Keratinocyte (primary cell): ENCODE data around the gene LRRC63. TPM values are rescaled to one million over a fixed set of nuclear protein-coding genes. Genes with fewer than 3 reads are reported as not detected.

ENCODE experiments used
- DNase-seq: peaks from one replicate; pipeline ENCODE4 v3.0.0-alpha.2; 2011; ENCODE audit warnings: low read depth, missing footprints, low spot score
- FAIRE-seq: peaks from 2 replicates; lab custom pipeline; 2011; peaks lifted over from hg19 to GRCh38; lab: Jason Lieb, UNC
- H2AFZ ChIP-seq: 2 replicates; pipeline ENCODE4 v1.6.0; 2012; ENCODE audit warnings: low read length, control low read depth, inconsistent platforms; ENCODE audit not compliant: control insufficient read depth
- H3K27ac ChIP-seq: 2 replicates; pipeline ENCODE4 v1.5.1; 2011; ENCODE audit warnings: low read length; ENCODE audit not compliant: control insufficient read depth, insufficient read depth
- H3K27me3 ChIP-seq: 3 replicates; pipeline ENCODE4 v1.6.0; 2011; ENCODE audit warnings: low read length; ENCODE audit not compliant: control insufficient read depth, insufficient read depth; ENCODE audit errors: extremely low read depth
- H3K36me3 ChIP-seq, 2 experiments: 2 replicates in 1 of 2; 3 replicates in 1 of 2; pipeline ENCODE4 v1.5.1; 2011; ENCODE audit warnings: low read length in 2 of 2, mild to moderate bottlenecking in 1 of 2; ENCODE audit not compliant: control insufficient read depth in 2 of 2, insufficient read depth in 2 of 2; ENCODE audit errors: extremely low read depth in 1 of 2
- H3K4me1 ChIP-seq: 3 replicates; pipeline ENCODE4 v1.5.1; 2011; ENCODE audit warnings: low read length; ENCODE audit not compliant: control insufficient read depth, insufficient read depth; ENCODE audit errors: extremely low read depth
- H3K4me2 ChIP-seq: 3 replicates; pipeline ENCODE4 v1.6.0; 2011; ENCODE audit warnings: low read depth, low read length; ENCODE audit not compliant: control insufficient read depth, insufficient read depth; ENCODE audit errors: extremely low read depth
- H3K4me3 ChIP-seq, 3 experiments: fragments of 200-600 bp in 1 of 3; sonication (generic) in 1 of 3; 2 replicates in 2 of 3; 3 replicates in 1 of 3; pipeline ENCODE4 v1.5.1; 2011 to 2016; ENCODE audit warnings: low read length in 3 of 3, mild to moderate bottlenecking in 3 of 3, control low read depth in 2 of 3, inconsistent platforms in 1 of 3, low read depth in 1 of 3, mixed read lengths in 1 of 3, mixed run types in 1 of 3, moderate library complexity in 1 of 3; ENCODE audit not compliant: control insufficient read depth in 2 of 3, insufficient read depth in 2 of 3; ENCODE audit errors: extremely low read depth in 1 of 3
- H3K79me2 ChIP-seq: 2 replicates; pipeline ENCODE4 v1.6.0; 2012; ENCODE audit warnings: low read length; ENCODE audit not compliant: control insufficient read depth, insufficient read depth
- H3K9ac ChIP-seq: 3 replicates; pipeline ENCODE4 v1.6.0; 2011; ENCODE audit warnings: low read length; ENCODE audit not compliant: control insufficient read depth, insufficient read depth; ENCODE audit errors: extremely low read depth
- H3K9me1 ChIP-seq: 3 replicates; pipeline ENCODE4 v1.6.0; 2011; ENCODE audit warnings: low read length; ENCODE audit not compliant: control insufficient read depth, insufficient read depth; ENCODE audit errors: extremely low read depth
- H3K9me3 ChIP-seq: 2 replicates; pipeline ENCODE4 v1.5.1; 2012; ENCODE audit warnings: low read depth, low read length; ENCODE audit not compliant: control insufficient read depth
- H4K20me1 ChIP-seq: 3 replicates; pipeline ENCODE4 v1.6.0; 2011; ENCODE audit warnings: low read length; ENCODE audit not compliant: control insufficient read depth, insufficient read depth; ENCODE audit errors: extremely low read depth
- EZH2 ChIP-seq: IDR thresholded peaks from one replicate; pipeline ENCODE4 v1.6.1; 2012; ENCODE audit warnings: inconsistent platforms, mild to moderate bottlenecking, low read length, moderate library complexity
- dilution Hi-C: fragments of 300-500 bp; cut with MboI; formaldehyde crosslinking; loops from one replicate; pipeline ENCODE4 v1.7.0; 2020; ENCODE audit warnings: low sequenced_read_pairs; ENCODE audit not compliant: extremely low pct_ligation_motif_present
- polyA plus RNA-seq, 5 experiments: library from polyadenylated mRNA; depleted of rRNA in 3 of 5; stranded (reverse) in 3 of 5; stranded (forward) in 1 of 5; unstranded in 1 of 5; fragments of >200 nt; gene quantifications; 1 replicate in 1 of 5; 2 replicates in 3 of 5; 3 replicates in 1 of 5; pipeline versions ENCODE4 v1.2.1 to v1.2.3, GENCODE V29; 2011 to 2012; ENCODE audit warnings: missing spikeins in 2 of 5, low read depth in 1 of 5, low replicate concordance in 1 of 5
- TF ChIP-seq, protein P1 (sequence below), 3 experiments: IDR thresholded peaks in 1 of 3; conservative IDR thresholded peaks in 1 of 3; optimal IDR thresholded peaks in 1 of 3; 2 replicates in 2 of 3; 3 replicates in 1 of 3; pipeline versions ENCODE3 to v1.5.1; 2011; ENCODE audit warnings: low read length in 3 of 3, mild to moderate bottlenecking in 3 of 3, moderate library complexity in 2 of 3, control low read depth in 1 of 3, inconsistent platforms in 1 of 3; ENCODE audit not compliant: insufficient read depth in 2 of 3; ENCODE audit errors: extremely low read depth in 1 of 3

LRRC63 gene
- polyA plus RNA-seq, 1 donor (not counting 4 experiments of a cell fraction or from before 2014, with no cell fraction given): not detected

DNA sequence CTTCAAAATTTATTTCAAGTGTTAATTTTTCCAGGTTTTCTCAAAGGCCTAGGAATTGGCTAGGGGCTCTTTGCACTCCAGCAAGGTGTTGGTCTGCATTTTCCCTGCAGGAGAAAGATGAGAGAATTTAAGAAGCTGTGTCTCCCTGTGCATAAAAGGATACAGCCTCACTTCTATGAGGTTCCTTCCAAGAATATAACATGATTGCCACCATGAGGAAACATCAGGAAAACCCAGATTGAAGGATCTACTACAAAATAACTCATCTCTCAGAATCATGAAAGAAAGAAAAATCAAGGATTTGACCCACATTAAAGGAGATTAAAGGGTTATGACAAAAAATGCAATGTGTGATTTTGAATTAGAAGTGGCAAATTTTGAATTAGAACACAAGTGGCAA is 105.4 kb downstream of the LRRC63 start:
- no peaks in the 10 kb centered on the region for H3K9me1 ChIP-seq
- H3K79me2 ChIP-seq: no peaks in the 10 kb centered on the region
- TF ChIP-seq, protein P1, sequence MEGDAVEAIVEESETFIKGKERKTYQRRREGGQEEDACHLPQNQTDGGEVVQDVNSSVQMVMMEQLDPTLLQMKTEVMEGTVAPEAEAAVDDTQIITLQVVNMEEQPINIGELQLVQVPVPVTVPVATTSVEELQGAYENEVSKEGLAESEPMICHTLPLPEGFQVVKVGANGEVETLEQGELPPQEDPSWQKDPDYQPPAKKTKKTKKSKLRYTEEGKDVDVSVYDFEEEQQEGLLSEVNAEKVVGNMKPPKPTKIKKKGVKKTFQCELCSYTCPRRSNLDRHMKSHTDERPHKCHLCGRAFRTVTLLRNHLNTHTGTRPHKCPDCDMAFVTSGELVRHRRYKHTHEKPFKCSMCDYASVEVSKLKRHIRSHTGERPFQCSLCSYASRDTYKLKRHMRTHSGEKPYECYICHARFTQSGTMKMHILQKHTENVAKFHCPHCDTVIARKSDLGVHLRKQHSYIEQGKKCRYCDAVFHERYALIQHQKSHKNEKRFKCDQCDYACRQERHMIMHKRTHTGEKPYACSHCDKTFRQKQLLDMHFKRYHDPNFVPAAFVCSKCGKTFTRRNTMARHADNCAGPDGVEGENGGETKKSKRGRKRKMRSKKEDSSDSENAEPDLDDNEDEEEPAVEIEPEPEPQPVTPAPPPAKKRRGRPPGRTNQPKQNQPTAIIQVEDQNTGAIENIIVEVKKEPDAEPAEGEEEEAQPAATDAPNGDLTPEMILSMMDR (optimal IDR thresholded peaks at IDR 0.05 in 1 of 3, IDR thresholded peaks at IDR 0.05 in 1 of 3, conservative IDR thresholded peaks at IDR 0.05 in 1 of 3; ENCODE audit: extremely low read depth in 1 of 3, insufficient read depth in 2 of 3, low read length in 3 of 3): no peak
- TF ChIP-seq EZH2: no peak
- H3K36me3 ChIP-seq: no peaks in the 10 kb centered on the region
- no peaks in the 10 kb centered on the region for H3K9me3 ChIP-seq
- H3K9ac ChIP-seq: no peak overlapping the region
- no peaks in the 10 kb centered on the region for H3K4me1 ChIP-seq
- dilution Hi-C loops: no loop called here
- no peak overlapping the region for H2AFZ ChIP-seq
- H3K27me3 ChIP-seq: peaks cover 6% of the 10 kb centered on the region
- no peak overlapping the region for H3K27ac ChIP-seq
- FAIRE-seq (no peak), DNase-seq (no peak)
- no peak overlapping the region for H3K4me3 ChIP-seq
- no peak overlapping the region for H3K4me2 ChIP-seq
- H4K20me1 ChIP-seq: no peaks in the 10 kb centered on the region

DNA sequence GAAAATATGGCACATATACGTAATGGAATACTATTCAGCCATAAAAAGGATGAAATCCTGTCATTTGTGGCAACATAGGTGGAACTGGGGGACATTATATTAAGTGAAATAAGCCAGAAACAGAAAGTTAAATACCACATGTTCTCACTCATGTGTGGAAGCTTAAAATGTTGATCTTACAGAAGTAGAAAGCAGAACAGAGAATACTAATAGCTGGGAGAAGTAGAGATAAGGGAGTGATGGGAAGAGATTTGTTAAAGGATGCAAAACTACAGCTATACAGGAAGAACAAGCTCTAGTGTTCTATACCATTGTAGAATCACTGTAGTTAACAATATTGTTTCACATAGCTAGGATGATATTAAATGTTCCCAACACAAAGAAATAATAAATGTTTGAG is 107.3 kb downstream of the LRRC63 start:
- dilution Hi-C loops: no loop called here
- DNase-seq: no peak
- H3K9me3 ChIP-seq: no peaks in the 10 kb centered on the region
- peaks cover 6% of the 10 kb centered on the region for H3K27me3 ChIP-seq
- no peak overlapping the region for H2AFZ ChIP-seq
- TF ChIP-seq EZH2: no peak
- TF ChIP-seq, protein P1 (optimal IDR thresholded peaks at IDR 0.05 in 1 of 3, IDR thresholded peaks at IDR 0.05 in 1 of 3, conservative IDR thresholded peaks at IDR 0.05 in 1 of 3; ENCODE audit: extremely low read depth in 1 of 3, insufficient read depth in 2 of 3, low read length in 3 of 3): no peak
- no peak for FAIRE-seq
- H4K20me1 ChIP-seq: no peaks in the 10 kb centered on the region
- no peak overlapping the region for H3K4me2 ChIP-seq
- H3K9ac ChIP-seq: no peak overlapping the region
- H3K9me1 ChIP-seq: no peaks in the 10 kb centered on the region
- H3K36me3 ChIP-seq: no peaks in the 10 kb centered on the region
- no peaks in the 10 kb centered on the region for H3K79me2 ChIP-seq
- no peak overlapping the region for H3K27ac ChIP-seq
- H3K4me1 ChIP-seq: no peaks in the 10 kb centered on the region
- H3K4me3 ChIP-seq: no peak overlapping the region
